ENCODE measurements around the gene SLC2A4RG. TPM values are rescaled to one million over a fixed set of nuclear protein-coding genes. Genes with fewer than 3 reads are reported as not detected.

The SLC2A4RG gene
- total and polyA plus RNA-seq, 2 of the 13 experiments (the other 11 are each of a cell fraction or from before 2014, with no cell fraction given) = 91.4 to 95.9 TPM

DNA sequence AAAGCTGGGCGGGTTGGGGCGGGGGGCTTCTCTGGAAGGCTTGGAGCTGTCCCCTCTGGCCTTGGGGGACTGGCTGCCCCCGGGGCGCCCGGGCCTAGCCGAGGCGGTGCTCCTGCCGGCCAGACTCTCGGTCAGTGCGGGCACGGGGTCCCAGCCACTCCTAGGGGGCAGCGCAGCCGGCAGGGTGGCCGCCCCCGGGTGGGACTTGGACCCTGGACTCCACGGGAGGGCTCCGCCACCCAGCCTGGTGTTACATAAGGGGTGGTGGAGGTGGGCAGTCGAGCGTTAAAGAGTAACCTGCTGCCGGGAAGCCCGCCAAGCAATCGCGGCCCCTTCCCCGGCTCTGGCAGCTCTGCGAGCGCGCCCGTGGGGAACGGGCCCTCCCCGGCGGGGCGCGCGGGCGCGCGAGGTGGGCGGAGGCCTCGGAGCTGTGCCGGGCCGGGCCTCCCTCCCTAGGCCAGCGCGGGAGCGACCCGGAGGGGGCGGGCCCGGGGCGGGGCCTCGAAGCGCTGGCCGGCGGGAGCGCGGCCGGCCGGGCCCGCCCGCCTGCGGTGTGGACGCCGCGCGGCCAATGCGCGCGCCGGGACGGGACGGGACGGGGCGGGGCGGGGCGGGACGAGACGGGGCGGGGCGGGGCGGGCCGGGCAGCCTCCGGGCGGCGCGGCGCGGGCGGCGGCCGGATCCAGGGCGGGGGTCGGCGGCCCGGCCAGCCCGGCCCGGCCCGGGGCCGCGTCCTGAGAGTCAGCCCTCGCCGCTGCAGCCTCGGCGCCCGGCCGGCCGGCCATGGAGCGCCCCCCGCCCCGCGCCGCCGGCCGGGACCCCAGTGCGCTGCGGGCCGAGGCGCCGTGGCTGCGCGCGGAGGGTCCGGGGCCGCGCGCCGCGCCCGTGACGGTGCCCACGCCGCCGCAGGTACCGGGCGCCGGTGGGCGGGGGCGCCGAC lies at the start of gene SLC2A4RG (continued):
- TF ChIP-seq NR3C1 (CRISPR knock-in tag; IDR thresholded peaks at IDR 0.05) (no peak), CBFB (CRISPR knock-in tag; IDR thresholded peaks at IDR 0.05) (peak; percentile 76; the same call in 1 of the 2 replicates), ZNF256 (CRISPR knock-in tag; conservative IDR thresholded peaks at IDR 0.05) (peak; percentile 55; the same call in 1 of the 2 replicates), ZBTB7B (CRISPR knock-in tag; IDR thresholded peaks at IDR 0.05) (peak; percentile 100), ZNF20 (CRISPR knock-in tag; IDR thresholded peaks at IDR 0.05) (no peak), FIP1L1 (IDR thresholded peaks at IDR 0.05; ENCODE audit: borderline replicate concordance, insufficient read depth, low read depth, low read length) (no peak), ZNF501 (CRISPR knock-in tag; IDR thresholded peaks at IDR 0.05) (peak; percentile 92), SP4 (CRISPR knock-in tag; IDR thresholded peaks at IDR 0.05) (peak; percentile 94), ZBTB38 (CRISPR knock-in tag; IDR thresholded peaks at IDR 0.05) (peak; percentile 65), MTA3 (CRISPR knock-in tag; IDR thresholded peaks at IDR 0.05) (no peak), TAF1 (CRISPR knock-in tag; IDR thresholded peaks at IDR 0.05) (peak; percentile 83), MAZ (IDR thresholded peaks at IDR 0.05; ENCODE audit: borderline replicate concordance, low read depth, low read length) (peak; percentile 93), MAZ (CRISPR knock-in tag; IDR thresholded peaks at IDR 0.05; ENCODE audit: low read depth) (peak; percentile 97), SCMH1 (CRISPR knock-in tag; IDR thresholded peaks at IDR 0.05; ENCODE audit: borderline replicate concordance) (no peak), SOX5 (CRISPR knock-in tag; IDR thresholded peaks at IDR 0.05; ENCODE audit: borderline replicate concordance) (peak; percentile 54; the same call in 1 of the 2 replicates), RNF2 (conservative IDR thresholded peaks at IDR 0.05; ENCODE audit: low read depth) (peak; percentile 63; the same call in 1 of the 2 replicates), ZNF605 (CRISPR knock-in tag; IDR thresholded peaks at IDR 0.05) (peak; percentile 84), NFRKB (IDR thresholded peaks at IDR 0.05) (no peak), ZNF30 (CRISPR knock-in tag; IDR thresholded peaks at IDR 0.05) (no peak), NR2F2 (IDR thresholded peaks at IDR 0.05; ENCODE audit: borderline replicate concordance, low read depth) (peak; percentile 57; the same call in 1 of the 2 replicates)
- TF ChIP-seq, protein P1, sequence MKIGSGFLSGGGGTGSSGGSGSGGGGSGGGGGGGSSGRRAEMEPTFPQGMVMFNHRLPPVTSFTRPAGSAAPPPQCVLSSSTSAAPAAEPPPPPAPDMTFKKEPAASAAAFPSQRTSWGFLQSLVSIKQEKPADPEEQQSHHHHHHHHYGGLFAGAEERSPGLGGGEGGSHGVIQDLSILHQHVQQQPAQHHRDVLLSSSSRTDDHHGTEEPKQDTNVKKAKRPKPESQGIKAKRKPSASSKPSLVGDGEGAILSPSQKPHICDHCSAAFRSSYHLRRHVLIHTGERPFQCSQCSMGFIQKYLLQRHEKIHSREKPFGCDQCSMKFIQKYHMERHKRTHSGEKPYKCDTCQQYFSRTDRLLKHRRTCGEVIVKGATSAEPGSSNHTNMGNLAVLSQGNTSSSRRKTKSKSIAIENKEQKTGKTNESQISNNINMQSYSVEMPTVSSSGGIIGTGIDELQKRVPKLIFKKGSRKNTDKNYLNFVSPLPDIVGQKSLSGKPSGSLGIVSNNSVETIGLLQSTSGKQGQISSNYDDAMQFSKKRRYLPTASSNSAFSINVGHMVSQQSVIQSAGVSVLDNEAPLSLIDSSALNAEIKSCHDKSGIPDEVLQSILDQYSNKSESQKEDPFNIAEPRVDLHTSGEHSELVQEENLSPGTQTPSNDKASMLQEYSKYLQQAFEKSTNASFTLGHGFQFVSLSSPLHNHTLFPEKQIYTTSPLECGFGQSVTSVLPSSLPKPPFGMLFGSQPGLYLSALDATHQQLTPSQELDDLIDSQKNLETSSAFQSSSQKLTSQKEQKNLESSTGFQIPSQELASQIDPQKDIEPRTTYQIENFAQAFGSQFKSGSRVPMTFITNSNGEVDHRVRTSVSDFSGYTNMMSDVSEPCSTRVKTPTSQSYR (CRISPR knock-in tag; IDR thresholded peaks at IDR 0.05; ENCODE audit: borderline replicate concordance) = peak; percentile 92
- TF ChIP-seq, protein P2, sequence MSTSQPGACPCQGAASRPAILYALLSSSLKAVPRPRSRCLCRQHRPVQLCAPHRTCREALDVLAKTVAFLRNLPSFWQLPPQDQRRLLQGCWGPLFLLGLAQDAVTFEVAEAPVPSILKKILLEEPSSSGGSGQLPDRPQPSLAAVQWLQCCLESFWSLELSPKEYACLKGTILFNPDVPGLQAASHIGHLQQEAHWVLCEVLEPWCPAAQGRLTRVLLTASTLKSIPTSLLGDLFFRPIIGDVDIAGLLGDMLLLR (CRISPR knock-in tag; IDR thresholded peaks at IDR 0.05) = no peak
- TF ChIP-seq, protein P3, sequence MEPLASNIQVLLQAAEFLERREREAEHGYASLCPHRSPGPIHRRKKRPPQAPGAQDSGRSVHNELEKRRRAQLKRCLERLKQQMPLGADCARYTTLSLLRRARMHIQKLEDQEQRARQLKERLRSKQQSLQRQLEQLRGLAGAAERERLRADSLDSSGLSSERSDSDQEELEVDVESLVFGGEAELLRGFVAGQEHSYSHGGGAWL (CRISPR knock-in tag; IDR thresholded peaks at IDR 0.05) = peak; percentile 78; the same call in 1 of the 2 replicates
- TF ChIP-seq, protein P4, sequence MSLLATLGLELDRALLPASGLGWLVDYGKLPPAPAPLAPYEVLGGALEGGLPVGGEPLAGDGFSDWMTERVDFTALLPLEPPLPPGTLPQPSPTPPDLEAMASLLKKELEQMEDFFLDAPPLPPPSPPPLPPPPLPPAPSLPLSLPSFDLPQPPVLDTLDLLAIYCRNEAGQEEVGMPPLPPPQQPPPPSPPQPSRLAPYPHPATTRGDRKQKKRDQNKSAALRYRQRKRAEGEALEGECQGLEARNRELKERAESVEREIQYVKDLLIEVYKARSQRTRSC (CRISPR knock-in tag; IDR thresholded peaks at IDR 0.05; ENCODE audit: low read depth) = no peak

Measured in HepG2 (cell line).